SK-N-MC (cell line): Measurements from ENCODE around the gene TAF3.

Experiments
- DNase-seq: peaks from one replicate; pipeline ENCODE4 v3.0.0-alpha.2; 2011; ENCODE audit warnings: low read depth, low spot score
- H3K27ac ChIP-seq: fragments of 200-600 bp; sonication (generic); 2 replicates; pipeline ENCODE4 v1.5.1; 2016; ENCODE audit warnings: mixed run types
- H3K36me3 ChIP-seq: fragments of 200-600 bp; sonication (generic); 2 replicates; pipeline ENCODE4 v1.6.1; 2017; ENCODE audit warnings: antibody characterized with exemption, low read length, mixed read lengths; ENCODE audit not compliant: insufficient read depth
- H3K4me3 ChIP-seq: fragments of 200-600 bp; sonication (generic); 2 replicates; pipeline ENCODE4 v1.5.1; 2016
- H3K9ac ChIP-seq: fragments of 200-600 bp; sonication (generic); 2 replicates; pipeline ENCODE4 v1.8.0; 2017; ENCODE audit warnings: mixed run types, mixed read lengths; ENCODE audit not compliant: insufficient read length
- H3K9me3 ChIP-seq: fragments of 200-600 bp; sonication (generic); 2 replicates; pipeline ENCODE4 v1.6.1; 2017; ENCODE audit warnings: low read depth, mild to moderate bottlenecking, antibody characterized with exemption, low read length, moderate library complexity, mixed read lengths
- EZH2 ChIP-seq: fragments of 200-600 bp; sonication (generic); IDR thresholded peaks from one replicate; pipeline ENCODE4 v1.6.1; 2017; ENCODE audit warnings: antibody characterized with exemption
- FOXP2 ChIP-seq: optimal IDR thresholded peaks from 2 replicates; pipeline ENCODE3; 2011; ENCODE audit warnings: mild to moderate bottlenecking, moderate library complexity; ENCODE audit not compliant: insufficient read depth; ENCODE audit errors: extremely low read length, control extremely low read depth
- POLR2AphosphoS5 ChIP-seq: IDR thresholded peaks from 2 replicates; pipeline ENCODE4 v1.6.1; 2012; ENCODE audit warnings: mild to moderate bottlenecking, low read depth, low read length, borderline replicate concordance

The TAF3 gene

DNA sequence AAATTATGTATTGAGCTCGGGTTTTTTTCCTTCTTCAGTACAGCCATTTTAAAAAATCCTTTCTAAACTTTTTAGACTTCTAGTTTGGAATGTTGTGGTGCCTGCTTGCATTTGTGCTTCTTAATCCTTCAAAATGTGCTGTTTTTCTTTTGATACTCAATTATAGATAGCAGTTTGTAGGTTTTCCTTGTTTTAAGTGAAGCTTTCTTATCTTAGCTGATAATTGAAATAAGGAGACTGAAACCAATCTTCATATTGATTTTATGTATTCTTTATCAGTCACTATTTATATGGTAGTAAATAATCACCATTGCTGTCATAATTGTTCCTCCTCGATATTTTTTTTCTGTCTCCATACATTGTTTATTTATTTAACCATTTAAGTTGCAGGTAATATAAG is 56.6 kb downstream of the TAF3 start:
- Histone ChIP-seq H3K4me3 (no peak overlapping the region), H3K36me3 (no peaks in the 10 kb centered on the region), H3K9ac (no peak overlapping the region), H3K9me3 (no peaks in the 10 kb centered on the region), H3K27ac (no peak overlapping the region)
- no peak for DNase-seq
- no peak for TF ChIP-seq EZH2
- no peak for TF ChIP-seq POLR2AphosphoS5
- TF ChIP-seq FOXP2 = no peak

DNA sequence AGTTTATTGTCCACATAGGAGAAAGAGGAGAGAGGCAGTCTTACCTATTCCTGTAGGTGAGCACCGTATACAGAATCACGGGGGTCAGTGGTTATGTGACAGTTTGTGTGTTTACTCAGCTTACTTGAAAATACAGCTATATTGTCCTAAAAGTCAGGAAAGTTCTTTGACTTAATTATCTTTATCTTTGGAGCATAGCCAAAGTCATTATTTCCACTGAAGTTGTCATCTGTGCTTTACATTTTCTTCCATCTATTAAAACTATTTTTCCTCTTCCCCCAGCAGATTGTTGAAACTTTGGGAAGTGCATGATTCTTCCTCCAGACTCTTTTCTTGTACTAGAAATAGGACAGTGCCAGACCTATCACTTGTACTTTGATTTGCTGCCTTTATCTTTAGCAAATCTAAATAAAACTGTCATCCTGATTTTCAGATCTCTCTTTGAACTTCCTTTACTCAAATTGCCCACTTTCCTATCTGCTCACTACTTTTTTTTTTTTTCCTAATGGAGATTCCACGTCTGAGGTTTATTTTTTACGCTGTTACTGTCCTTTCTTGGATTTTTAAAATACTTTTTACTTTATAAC is 58.3 kb downstream of the TAF3 start:
- DNase-seq = no peak
- Histone ChIP-seq H3K9ac (no peak overlapping the region), H3K27ac (no peak overlapping the region), H3K4me3 (no peak overlapping the region), H3K9me3 (no peaks in the 10 kb centered on the region), H3K36me3 (no peaks in the 10 kb centered on the region)
- TF ChIP-seq EZH2 = no peak
- no peak for TF ChIP-seq POLR2AphosphoS5
- TF ChIP-seq FOXP2 = no peak

DNA sequence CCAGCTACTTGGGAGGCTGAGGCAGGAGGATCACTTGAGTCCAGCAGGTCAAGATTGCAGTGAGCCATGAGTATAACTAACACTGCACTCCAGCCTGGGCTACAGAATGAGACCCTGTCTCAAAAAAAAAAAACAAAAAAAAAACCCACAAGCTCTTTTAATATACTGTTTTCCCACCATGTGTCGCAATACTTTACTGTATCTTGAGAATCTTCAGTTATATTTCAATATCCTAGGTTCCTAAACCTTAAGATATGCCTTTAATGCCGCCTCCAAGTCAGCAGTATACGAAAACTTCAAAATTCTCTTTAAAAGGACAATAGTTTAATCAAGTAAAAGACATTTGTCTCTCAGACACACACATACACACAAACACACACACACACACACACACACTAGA is 62.8 kb downstream of the TAF3 start:
- DNase-seq = no peak
- Histone ChIP-seq H3K9me3 (no peaks in the 10 kb centered on the region), H3K36me3 (no peaks in the 10 kb centered on the region), H3K4me3 (no peak overlapping the region), H3K27ac (no peak overlapping the region), H3K9ac (no peak overlapping the region)
- TF ChIP-seq EZH2 = no peak
- no peak for TF ChIP-seq FOXP2
- no peak for TF ChIP-seq POLR2AphosphoS5

DNA sequence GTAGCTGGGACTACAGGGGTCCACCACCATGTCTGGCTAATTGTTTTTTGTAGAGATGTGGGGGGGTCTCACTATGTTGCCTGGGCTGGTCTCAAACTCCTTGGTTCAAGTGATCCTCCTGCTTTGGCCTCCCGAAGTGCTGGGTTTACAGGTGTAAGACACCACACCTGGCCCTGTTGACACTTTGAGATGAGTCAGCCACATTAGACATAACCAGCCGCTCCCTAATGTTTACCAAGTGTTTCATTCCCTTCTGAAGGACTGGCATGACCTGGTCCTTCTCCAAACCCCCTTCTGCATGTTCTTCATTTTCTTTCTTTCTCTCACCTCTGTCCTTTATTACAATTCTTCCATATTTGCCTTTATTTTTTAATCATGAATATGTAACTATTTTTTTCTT is 67.8 kb downstream of the TAF3 start:
- no peak for DNase-seq
- H3K9me3 ChIP-seq = no peaks in the 10 kb centered on the region
- TF ChIP-seq FOXP2 (no peak), POLR2AphosphoS5 (no peak), EZH2 (no peak)
- H3K9ac ChIP-seq = no peak overlapping the region
- H3K36me3 ChIP-seq = no peaks in the 10 kb centered on the region
- no peak overlapping the region for H3K27ac ChIP-seq
- no peak overlapping the region for H3K4me3 ChIP-seq

DNA sequence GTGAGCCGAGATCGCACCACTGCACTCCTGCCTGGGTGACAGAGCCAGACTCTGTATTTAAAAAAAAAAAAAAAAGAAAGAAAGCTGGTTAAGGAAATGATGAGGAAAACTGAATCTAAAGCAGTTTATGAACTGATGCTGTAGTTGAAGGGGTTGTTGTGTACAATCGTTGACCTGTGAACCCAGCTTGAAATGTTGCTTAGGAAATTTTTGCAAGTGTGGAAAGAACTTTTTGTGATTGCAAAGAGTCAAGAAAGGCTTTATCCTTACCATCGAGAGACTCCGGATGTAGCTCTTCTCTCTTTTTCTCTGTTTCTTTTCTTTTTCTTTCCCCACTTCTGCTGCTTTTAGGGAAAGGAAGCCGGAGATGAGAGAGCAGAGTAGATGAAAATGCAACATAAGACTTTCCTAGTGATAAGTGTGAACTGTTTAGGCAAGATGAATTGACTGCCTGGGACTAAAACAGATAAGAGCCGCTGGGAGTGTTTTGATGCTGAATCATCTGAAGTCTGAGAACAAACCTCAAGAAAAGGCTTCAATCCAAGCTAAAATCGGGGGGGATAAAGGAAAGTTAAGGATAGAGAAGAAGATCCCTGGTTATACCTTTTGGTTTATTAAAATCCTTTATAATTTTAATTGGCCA is 69.0 kb downstream of the TAF3 start:
- DNase-seq = no peak
- Histone ChIP-seq H3K9ac (no peak overlapping the region), H3K27ac (no peak overlapping the region), H3K36me3 (no peaks in the 10 kb centered on the region), H3K9me3 (no peaks in the 10 kb centered on the region), H3K4me3 (no peak overlapping the region)
- no peak for TF ChIP-seq POLR2AphosphoS5
- TF ChIP-seq FOXP2 = no peak
- TF ChIP-seq EZH2 = no peak

DNA sequence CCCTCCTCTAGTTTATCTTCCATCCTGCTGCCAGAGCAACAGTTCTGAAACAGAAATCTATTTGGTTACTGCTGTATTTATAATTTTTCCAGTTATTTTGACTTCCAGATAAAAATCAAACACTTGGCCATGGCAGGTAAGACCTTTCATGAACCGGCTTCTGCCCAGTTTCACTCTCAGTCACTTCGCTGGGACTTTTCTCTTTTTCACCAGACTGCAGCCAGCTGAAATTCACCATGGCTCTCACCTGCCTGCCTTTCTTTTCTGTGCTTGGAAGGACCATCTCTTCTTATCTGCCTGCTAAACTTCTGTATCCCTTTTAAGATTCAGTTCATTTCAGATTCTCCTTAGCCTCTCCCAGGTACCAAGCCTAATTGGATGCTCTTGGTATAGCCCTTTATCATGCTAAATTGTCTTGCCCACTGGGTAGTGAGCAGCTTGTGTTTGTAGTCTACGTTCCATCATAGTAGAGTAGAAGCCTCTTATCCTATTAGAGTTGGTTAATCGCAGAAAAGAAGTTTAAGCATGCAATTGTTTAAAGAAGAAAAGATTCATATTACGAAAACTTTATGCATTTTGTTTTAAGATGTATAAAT is 71.7 kb downstream of the TAF3 start:
- Histone ChIP-seq H3K9me3 (no peaks in the 10 kb centered on the region), H3K4me3 (no peak overlapping the region), H3K36me3 (no peaks in the 10 kb centered on the region), H3K27ac (no peak overlapping the region), H3K9ac (no peak overlapping the region)
- no peak for DNase-seq
- no peak for TF ChIP-seq EZH2
- no peak for TF ChIP-seq FOXP2
- TF ChIP-seq POLR2AphosphoS5 = no peak

DNA sequence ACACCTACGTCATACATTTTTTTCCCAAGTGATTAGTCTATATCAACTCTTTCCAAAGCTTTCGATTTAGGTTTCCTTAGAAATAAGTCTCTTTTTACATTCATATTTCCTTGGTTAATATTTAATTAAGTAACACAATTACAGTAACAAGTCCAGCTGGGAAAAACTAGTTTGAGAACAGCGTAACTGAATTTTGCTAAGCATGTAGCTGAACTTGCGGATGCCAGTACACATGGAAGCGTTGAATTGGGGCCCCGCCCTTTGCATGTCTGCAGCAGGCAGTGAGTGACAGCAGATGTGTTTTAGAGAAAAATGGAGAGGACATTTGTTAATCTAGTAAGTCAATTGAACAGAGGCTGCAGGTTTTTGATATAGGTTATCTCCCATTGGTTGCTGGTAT is 72.5 kb downstream of the TAF3 start:
- DNase-seq = no peak
- no peaks in the 10 kb centered on the region for H3K9me3 ChIP-seq
- TF ChIP-seq EZH2 = no peak
- TF ChIP-seq FOXP2 = no peak
- TF ChIP-seq POLR2AphosphoS5 = no peak
- H3K9ac ChIP-seq = no peak overlapping the region
- H3K36me3 ChIP-seq = no peaks in the 10 kb centered on the region
- no peak overlapping the region for H3K4me3 ChIP-seq
- H3K27ac ChIP-seq = no peak overlapping the region

DNA sequence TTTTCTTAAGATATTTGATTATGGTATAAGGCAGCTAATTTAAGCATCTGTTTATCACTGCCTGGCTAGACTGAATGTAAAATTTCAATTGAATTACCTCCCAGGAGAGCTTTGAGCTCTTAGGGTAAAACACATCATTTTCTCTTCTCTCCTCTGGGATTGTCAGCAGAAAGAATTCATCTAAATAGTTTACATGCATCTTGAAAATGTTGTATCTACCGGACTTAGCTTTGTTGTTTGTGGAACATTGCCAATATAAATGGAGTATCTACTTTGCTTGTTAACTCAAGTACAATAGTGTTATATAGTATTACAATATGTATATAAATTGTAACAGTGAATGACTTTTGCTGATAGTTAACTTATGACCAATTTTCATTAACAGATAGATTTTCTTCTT is 73.3 kb downstream of the TAF3 start:
- H3K27ac ChIP-seq = no peak overlapping the region
- no peak for TF ChIP-seq EZH2
- no peak for TF ChIP-seq FOXP2
- no peak for TF ChIP-seq POLR2AphosphoS5
- no peaks in the 10 kb centered on the region for H3K36me3 ChIP-seq
- H3K9me3 ChIP-seq = no peaks in the 10 kb centered on the region
- no peak for DNase-seq
- no peak overlapping the region for H3K9ac ChIP-seq
- H3K4me3 ChIP-seq = no peak overlapping the region
